KOPT-K1 (cell line): ENCODE measurements around the gene GADD45B.
A peak's percentile ranks its signal among the peaks of the same experiment; 100 is the strongest.

Experiments used
- H3K27ac ChIP-seq: fragments of 200-600 bp; sonication (generic); 2 replicates; pipeline ENCODE4 v1.5.1; 2016; ENCODE audit warnings: antibody characterized with exemption, mild to moderate bottlenecking, low read depth, low read length; ENCODE audit not compliant: poor library complexity, severe bottlenecking
- H3K36me3 ChIP-seq: fragments of 200-600 bp; sonication (generic); 2 replicates; pipeline ENCODE4 v1.5.1; 2017; ENCODE audit warnings: antibody characterized with exemption, mild to moderate bottlenecking, low read length, moderate library complexity; ENCODE audit not compliant: insufficient read depth
- H3K9me3 ChIP-seq: fragments of 200-600 bp; sonication (generic); 2 replicates; pipeline ENCODE4 v1.5.1; 2017; ENCODE audit warnings: antibody characterized with exemption, low read length, mild to moderate bottlenecking; ENCODE audit not compliant: insufficient read depth, poor library complexity, severe bottlenecking

The GADD45B gene

DNA sequence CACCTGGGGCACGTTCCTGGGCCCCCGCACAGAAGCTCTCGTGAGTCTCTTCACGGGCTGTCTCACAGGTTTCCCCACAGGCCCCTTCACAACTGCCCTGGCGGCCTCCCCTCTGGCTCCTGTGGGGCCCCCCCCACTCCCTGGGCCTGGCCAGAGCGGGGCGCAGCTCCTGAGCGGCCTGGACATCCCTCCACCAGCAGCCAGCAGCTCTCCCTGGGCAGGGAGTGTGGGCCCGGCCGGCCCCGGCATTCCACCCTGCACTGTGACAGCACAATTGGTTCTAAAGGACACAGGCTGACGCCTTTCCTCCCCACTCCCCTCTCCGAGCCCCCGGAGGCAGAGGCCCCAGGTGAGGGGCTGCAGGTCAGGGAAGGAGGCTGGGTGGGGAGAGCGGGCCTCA is 39.0 kb upstream of the GADD45B start:
- Histone ChIP-seq H3K9me3 (no peaks in the 10 kb centered on the region), H3K36me3 (peaks cover 89% of the 10 kb centered on the region), H3K27ac (no peak overlapping the region)

DNA sequence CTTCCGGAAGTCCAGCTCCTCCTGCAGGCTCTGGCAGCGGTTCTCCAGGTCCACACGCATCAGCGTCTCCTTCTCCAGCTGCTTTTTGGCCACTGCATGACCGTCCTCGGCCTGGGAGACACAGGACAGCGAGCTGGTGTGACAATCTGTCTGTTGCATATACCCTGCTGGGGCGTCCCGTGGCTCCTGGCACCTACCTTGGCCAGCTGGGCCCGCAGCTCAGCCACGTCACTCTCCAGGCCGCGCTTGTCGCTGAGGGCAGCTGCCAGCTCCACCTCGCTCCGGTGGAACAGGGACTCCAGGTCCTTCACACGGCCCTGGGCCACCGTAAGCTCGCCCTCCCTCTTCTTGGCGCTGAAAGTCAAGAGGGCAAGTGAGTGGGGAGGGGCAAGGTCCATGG is 37.7 kb upstream of the GADD45B start:
- peaks cover 91% of the 10 kb centered on the region for H3K36me3 ChIP-seq
- no peak overlapping the region for H3K27ac ChIP-seq
- no peaks in the 10 kb centered on the region for H3K9me3 ChIP-seq

DNA sequence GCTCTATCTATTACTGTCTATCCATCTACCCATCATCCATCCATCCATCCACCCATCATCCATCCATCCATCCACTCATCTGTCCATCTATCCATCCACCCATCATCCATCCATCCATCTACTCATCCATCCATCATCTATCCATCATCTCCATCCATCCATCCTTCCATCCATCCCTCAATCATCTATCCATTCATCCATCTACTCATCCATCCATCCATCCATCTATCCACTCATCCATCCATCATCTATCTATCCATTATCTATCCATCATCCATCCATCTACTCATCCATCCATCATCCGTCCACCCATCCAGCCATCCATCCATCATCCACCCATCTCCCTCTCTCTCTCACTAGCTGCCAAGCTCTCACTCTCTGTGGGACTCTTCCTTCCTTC is 35.4 kb upstream of the GADD45B start:
- H3K27ac ChIP-seq: no peak overlapping the region
- no peaks in the 10 kb centered on the region for H3K9me3 ChIP-seq
- H3K36me3 ChIP-seq: peaks cover 89% of the 10 kb centered on the region

DNA sequence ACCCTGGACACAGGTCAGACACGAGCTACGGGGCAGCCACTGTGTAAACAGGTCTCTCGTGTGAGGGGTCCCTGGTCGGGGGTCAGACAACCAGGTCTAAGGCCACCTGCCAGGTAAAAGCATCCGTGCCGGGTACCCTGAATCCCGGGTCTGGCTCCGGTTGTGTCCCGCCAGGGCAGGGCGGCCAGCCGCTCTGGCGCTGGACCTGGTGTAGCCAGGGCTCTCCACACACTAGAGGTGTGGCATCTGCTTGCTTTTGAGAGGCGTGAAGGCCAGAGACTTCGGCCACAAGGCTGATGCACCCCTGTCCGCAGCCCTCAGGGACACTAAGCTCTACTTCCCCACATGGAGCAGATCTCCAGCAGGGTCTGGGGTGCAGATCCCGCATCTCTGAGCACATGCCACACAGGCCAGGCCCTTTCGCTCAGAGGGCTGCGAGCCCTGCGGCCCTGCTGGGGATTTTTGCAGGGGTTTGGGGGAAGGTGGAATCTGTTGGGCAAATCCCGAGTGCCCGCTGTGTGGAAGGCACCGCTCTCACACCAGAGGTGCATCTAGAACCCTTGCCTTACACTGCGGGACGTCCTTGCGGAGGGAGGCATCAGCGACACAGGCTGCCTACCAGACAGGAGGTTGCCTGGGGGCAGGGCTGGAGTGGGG is 34.7 kb upstream of the GADD45B start:
- Histone ChIP-seq H3K27ac (no peak overlapping the region), H3K36me3 (peaks cover 87% of the 10 kb centered on the region), H3K9me3 (no peaks in the 10 kb centered on the region)

DNA sequence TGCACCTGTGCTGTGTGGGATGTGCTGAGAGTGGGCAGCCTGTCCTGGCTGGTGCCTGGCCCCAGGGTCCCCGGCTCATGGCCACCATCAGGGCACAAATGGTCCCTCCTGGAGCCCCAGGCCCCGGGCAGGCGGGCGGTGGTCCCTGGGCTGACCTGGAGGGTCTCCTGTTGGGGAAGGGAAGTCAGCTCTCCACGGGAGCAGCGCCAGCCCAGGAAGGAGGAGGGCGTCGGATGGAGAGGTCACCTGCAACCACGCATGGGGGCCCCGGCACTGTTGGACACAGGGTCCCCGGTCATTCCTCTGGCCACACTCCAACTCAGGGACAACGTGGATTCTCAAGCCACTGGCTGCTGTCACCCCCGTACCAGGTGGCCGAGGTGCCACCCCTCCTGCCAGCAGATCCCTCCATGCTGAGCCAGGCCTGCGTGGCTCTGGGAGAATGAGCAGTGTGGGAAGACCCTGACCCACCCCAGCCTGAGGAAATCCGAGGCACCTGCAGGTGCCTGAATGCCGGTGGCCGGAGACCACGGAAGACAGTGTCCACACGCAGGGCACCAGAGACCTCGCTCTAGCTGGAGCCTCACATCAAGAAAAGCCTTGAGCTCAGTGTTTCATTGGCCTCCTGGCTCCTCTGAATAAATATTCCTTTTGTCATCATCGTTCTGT is 32.7 kb upstream of the GADD45B start:
- Histone ChIP-seq H3K27ac (no peak overlapping the region), H3K9me3 (no peaks in the 10 kb centered on the region), H3K36me3 (peaks cover 81% of the 10 kb centered on the region)

DNA sequence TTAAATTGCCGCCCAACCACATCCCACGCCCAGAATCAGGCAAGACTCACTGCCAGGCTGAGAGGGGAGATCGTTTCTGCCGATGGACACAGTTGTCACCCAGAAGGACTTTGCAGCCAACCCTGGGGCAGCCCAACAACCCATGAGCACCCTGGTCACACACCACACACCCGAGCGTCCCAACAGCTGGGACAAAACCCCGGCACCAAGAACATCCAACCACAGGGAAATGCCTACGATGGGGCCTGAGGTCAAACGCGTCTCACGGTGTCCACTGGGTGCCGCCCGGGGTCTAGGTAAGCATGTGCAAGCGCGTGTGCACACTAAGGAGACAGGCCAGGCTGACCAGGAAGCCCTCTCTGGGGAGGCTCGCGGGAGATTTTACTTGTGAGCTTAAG is 32.1 kb upstream of the GADD45B start:
- no peak overlapping the region for H3K27ac ChIP-seq
- peaks cover 81% of the 10 kb centered on the region for H3K36me3 ChIP-seq
- no peaks in the 10 kb centered on the region for H3K9me3 ChIP-seq

DNA sequence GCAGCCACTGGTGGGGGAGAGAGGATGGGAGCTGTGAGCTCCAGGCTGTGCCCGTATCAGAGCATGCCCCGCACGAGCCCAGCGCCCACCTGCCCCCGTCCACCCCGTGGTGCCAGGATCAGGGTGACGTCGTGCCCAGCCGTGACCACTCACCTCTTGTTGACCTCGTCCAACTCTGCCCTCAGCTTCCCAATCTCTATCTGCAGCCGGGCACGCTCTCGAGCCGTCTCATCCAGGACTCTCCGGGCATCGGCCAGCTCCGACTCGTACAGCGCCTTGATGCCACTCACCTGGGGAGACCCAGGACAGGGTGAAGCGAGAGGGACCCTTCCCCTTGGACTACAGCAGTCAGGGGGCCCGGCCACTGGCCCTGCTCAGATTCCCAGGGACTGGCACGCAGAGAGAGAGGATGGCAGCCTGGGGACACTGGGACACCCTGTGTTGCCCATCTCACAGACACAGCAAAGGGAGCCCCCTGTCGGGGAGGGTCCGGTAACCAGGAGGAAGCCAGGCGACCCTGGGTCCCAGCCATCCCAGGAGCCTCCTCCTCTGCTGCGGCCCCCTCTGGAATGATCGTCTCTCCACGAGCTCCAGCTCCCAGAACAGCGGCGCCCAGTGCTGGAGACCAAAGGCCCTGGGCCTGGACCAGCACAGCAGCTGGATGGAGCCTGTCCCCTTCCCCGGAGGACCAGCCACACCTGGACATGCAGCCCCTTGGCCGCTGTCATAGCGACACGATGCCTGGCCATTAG is 31.5 kb upstream of the GADD45B start:
- H3K9me3 ChIP-seq: no peaks in the 10 kb centered on the region
- no peak overlapping the region for H3K27ac ChIP-seq
- H3K36me3 ChIP-seq: peaks cover 81% of the 10 kb centered on the region

DNA sequence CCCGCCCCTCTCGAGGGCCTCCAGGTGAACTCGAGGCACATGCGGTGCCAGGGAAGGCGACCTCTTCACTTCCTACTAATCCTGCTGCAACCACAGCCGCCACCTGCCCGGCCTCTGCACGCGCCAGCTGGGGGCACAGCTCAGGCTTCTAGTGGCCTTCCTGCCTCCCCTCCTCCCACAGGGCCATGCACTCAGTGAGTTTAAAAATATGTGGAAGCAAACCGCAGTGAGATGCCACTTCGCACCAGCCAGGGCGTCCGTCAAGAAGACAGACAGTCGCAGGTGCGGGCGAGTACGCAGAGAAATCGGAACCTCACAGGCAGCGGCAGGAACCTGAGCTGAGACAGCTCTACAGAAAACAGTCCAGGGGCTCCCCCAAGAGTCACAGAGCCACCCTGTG is 29.5 kb upstream of the GADD45B start:
- Histone ChIP-seq H3K9me3 (no peaks in the 10 kb centered on the region), H3K36me3 (peaks cover 78% of the 10 kb centered on the region), H3K27ac (peak overlapping the region; percentile 52)

DNA sequence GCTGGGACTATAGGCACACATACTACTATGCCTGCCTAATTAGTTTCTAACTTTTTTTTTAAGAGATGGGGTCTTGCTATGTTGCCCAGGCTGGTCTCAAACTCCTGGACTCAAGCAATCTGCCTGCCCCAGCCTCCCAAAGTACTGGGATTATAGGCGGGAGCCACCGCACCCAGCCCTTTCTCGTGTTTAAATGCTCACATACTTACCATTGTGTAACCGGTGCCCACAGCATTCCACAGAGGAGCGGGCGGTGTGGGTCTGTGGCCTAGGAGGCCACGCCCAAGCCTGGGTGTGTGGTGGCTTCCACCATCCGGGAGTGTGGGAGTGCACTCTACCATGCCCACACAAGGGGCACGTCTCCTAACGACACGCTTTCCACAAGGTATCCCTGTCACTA is 26.9 kb upstream of the GADD45B start:
- H3K9me3 ChIP-seq: no peaks in the 10 kb centered on the region
- H3K36me3 ChIP-seq: peaks cover 76% of the 10 kb centered on the region
- H3K27ac ChIP-seq: no peak overlapping the region

DNA sequence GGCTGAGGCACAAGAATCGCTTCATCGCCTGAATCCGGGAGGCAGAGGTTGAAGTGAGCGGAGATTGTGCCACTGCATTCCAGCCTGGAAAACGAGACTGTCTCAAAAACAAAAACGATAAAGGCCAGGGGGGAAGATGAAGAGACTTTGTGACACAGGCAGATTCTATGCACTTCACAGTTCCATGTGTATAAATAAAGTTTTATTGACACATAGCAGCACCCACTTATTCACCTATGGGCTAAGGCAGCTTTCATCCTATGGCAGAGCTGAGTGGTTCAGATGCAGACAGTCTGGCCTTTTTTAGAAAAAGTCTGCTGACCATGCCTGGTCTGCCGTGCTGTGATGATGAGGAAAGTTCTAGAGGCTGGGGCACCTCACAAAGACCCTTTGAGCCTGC is 24.8 kb upstream of the GADD45B start:
- Histone ChIP-seq H3K27ac (no peak overlapping the region), H3K9me3 (no peaks in the 10 kb centered on the region), H3K36me3 (peaks cover 63% of the 10 kb centered on the region)

DNA sequence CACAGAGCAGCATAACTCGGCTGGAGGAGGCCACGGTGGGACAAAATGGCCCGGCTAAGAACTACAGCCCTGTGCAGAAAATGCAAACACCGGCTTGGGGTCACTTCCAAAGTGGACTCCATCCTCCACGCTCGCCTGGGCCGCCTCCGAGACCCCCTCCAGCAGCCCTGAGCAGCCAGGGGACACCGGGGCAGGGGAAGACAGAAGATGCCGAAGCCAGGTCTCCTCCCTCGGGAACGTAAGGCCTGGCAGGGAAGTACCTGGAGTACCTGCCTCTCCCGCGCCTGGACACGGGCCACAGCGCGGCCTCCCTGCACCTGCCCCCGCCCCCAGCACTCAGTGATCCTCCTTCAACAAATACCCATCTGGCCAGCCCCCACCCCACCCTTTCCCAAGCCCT is 24.2 kb upstream of the GADD45B start:
- Histone ChIP-seq H3K36me3 (peaks cover 63% of the 10 kb centered on the region), H3K9me3 (no peaks in the 10 kb centered on the region), H3K27ac (no peak overlapping the region)

DNA sequence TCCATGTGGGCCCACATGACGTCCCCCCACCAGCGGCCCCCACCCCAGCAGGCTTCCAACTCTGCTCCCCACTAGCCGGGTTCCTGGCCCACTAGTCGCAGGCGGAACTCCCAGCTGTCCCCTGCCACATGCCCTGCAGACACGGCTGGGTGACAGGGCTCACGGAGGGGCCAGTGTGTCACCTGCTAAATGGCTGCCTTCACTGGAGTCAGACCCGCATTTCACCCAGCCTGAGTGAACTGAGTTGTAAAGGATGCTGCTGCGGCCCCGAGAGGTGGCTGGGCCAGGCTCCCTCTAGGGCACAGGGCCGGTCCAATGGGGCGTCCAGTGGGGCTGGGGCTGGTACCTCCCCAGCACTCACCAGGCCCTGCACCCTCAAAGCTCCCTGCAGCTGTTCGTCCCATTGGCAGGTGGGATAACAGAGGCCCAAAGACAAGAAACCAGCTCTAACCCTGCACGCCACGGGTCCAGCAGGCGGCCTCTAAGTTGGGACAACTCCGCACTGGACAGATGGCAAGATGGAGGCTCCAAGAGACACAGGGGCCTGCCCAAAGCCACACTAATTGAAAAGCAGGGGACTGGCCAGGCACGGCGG is 22.4 kb upstream of the GADD45B start:
- no peaks in the 10 kb centered on the region for H3K9me3 ChIP-seq
- H3K36me3 ChIP-seq: peaks cover 50% of the 10 kb centered on the region
- no peak overlapping the region for H3K27ac ChIP-seq

DNA sequence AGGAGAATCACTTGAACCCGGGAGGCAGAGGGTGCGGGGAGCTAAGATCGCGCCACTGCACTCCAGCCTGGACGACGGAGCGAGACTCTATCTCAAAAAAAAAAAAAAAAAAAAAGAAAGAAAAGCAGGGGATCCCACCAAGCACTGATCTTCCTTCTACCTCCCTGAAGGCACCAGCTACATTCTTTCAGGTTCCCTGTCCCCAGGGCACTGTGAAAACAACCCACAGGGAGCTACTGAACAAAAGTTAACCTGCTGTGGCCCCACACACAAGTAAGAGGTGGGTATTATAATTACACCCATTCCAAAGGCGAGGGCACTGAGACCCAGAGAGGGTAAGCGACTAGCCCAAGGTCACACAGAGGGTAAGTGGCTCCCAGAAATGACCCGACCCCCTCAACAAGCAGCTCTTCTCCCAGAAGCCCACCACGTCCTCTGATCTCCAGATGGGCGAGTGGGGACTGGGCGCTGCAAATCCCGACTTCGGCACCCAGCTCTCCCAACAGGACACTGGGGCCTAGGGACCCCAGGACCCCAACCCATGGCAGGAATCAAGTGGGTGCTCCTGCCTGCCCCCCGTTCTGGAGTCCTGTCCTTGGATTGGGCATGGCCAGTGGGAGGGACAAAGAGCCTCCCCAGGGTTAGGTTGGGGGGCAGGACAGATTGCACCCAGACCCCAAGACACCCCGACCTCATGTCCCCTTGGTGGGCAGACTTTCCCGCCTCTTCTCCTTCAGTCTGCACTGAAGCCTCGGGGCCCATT is 21.5 kb upstream of the GADD45B start:
- no peak overlapping the region for H3K27ac ChIP-seq
- H3K9me3 ChIP-seq: no peaks in the 10 kb centered on the region
- H3K36me3 ChIP-seq: peaks cover 41% of the 10 kb centered on the region

DNA sequence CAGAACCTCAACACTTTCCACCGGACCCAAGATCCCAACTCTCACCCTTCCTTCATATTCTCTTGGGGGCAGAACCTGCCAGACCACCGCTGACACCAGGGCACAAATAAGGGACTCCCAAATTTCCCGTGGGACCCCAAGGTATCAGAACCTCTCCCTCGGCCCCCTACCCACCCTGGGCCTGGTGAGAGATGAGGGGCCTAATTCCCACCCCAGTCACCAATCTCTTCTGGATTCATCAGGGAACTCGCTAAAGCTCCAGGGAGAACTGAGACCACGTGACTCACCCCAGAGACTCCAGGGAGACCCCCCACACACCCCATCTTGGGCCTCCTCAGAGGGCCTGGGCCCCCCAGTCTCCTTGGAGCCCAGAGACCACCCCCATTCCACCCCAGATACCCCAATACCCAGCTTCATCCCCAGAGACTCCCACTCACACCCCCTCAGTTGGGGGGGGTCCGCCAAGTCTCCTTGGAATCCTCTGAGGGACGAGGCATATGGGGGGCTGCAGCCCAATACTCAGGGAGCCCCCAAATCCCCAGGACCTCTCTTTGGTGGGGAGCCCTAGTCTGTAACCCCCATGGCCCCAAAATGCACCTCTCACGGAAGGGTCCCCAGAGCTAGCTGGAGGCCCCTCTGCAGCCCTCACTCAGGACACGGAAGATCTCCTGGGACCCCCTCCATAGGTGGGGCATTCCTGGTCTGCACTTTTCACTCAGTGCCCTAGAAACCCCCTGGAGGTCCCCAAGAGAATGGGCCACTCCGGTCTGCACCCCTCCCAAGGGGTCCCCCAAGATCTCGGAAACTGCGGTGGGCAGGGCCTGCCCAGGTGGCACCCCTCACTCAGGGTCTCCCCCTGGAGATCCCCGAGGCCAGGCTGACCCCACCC is 20.7 kb upstream of the GADD45B start:
- H3K27ac ChIP-seq: peak overlapping the region; percentile 97
- H3K9me3 ChIP-seq: no peaks in the 10 kb centered on the region
- peaks cover 36% of the 10 kb centered on the region for H3K36me3 ChIP-seq
